ENCODE data around the gene SREBF1.

The SREBF1 gene

DNA sequence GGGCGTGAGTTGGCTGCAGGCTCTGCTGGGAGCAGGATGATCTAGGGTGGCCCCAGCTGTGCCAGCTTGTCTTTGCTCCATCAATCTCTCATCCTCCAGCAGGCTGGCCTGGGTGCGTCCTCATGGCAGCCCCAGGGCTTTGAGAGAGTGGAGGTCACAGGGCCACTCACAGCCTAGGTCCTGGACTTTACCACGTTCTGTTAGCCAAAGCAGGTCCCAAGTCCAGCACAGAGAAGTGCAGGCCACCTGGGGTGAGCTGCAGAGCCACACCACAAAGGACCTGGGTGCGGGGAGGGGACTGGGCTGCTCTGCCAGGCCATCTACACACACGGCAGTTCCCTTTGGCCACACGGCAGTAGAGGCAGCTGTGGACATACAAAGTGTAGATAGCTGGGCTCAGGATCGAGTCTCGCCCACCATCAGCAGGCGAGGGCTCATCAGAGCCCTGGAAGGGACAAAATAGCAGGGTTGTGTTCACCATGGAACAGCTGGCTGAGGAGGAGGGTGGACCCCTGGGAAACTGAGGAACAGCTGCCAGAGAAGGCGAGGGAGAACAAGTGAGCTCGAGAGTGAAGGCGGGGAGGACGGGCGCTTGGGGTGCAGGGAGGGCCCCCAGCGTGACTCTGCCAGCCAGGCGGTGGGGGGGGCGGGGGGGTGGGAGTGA is 30.0 kb downstream of the SREBF1 start:
- ChIA-PET CTCF (interaction anchor here (1.5 kb wide), 2 partner anchors 8 to 227 kb away, joined by 3 to 5 read pairs; no protein-coding TSS in a partner anchor), POLR2A (no interaction called here)
- no peak overlapping the region for H3K4me3 ChIP-seq (ENCODE audit: low read depth, low read length)
- no peak for DNase-seq (ENCODE audit: low read depth, low spot score)
- TF ChIP-seq, protein P1, sequence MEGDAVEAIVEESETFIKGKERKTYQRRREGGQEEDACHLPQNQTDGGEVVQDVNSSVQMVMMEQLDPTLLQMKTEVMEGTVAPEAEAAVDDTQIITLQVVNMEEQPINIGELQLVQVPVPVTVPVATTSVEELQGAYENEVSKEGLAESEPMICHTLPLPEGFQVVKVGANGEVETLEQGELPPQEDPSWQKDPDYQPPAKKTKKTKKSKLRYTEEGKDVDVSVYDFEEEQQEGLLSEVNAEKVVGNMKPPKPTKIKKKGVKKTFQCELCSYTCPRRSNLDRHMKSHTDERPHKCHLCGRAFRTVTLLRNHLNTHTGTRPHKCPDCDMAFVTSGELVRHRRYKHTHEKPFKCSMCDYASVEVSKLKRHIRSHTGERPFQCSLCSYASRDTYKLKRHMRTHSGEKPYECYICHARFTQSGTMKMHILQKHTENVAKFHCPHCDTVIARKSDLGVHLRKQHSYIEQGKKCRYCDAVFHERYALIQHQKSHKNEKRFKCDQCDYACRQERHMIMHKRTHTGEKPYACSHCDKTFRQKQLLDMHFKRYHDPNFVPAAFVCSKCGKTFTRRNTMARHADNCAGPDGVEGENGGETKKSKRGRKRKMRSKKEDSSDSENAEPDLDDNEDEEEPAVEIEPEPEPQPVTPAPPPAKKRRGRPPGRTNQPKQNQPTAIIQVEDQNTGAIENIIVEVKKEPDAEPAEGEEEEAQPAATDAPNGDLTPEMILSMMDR (IDR thresholded peaks at IDR 0.05; ENCODE audit: insufficient read depth, low read length, missing control alignments): no peak

DNA sequence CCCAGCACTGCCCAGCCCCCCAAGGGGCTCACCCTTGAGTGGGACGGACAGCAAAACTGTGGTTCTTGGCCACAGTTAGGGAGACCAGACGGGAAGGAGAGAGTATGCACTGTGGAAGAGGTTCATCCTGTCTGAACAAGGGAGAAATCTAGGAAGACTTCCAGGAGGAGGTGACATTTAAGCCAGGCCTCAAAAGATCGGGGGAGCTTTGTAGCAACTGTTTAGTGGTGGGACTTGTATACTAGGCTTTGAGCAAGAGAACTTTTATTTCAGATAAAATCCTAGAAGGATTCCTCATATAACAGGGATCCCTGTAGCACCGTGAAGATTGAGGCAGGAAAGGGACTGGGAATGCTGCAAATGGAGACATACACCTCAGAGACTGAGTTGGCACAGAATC is 30.8 kb downstream of the SREBF1 start:
- CTCF ChIA-PET: interaction anchor here (1.4 to 1.6 kb wide), 3 partner anchors 9 to 228 kb away, joined by 3 to 5 read pairs (median 3); no protein-coding TSS in a partner anchor

DNA sequence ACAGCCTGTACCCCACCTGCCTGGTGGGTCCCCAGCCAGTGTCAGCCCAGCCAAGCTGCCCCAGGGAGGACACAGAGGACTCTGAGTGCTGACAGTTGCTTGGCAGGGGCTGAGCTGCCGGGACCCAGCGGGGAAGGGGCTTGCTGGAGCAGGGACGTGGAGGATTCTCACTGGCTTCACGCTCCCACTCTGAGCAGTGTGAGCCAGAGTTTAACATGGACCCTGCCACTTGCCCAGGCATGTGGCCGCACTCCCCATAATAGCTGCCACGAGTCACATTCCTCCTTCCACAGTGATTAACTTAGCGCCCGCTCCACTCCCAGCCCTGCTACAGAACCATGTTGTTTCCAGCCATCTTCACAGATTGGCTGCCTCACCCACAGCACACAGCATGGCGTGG is 31.2 kb downstream of the SREBF1 start:
- DNase-seq (ENCODE audit: low read depth, low spot score): no peak
- TF ChIP-seq, protein P1 (IDR thresholded peaks at IDR 0.05; ENCODE audit: insufficient read depth, low read length, missing control alignments): no peak
- H3K4me3 ChIP-seq (ENCODE audit: low read depth, low read length): no peak overlapping the region
- CTCF ChIA-PET: interaction anchor here (1.2 to 1.6 kb wide), 4 partner anchors 8 to 228 kb away, joined by 3 to 6 read pairs (median 4); no protein-coding TSS in a partner anchor
- POLR2A ChIA-PET: no interaction called here

More for the DNA sequence above, 30.8 kb downstream of the SREBF1 start:
- TF ChIP-seq, protein P1 (IDR thresholded peaks at IDR 0.05; ENCODE audit: insufficient read depth, low read length, missing control alignments): no peak
- no peak overlapping the region for H3K4me3 ChIP-seq (ENCODE audit: low read depth, low read length)
- POLR2A ChIA-PET: no interaction called here
- no peak for DNase-seq (ENCODE audit: low read depth, low spot score)

DNA sequence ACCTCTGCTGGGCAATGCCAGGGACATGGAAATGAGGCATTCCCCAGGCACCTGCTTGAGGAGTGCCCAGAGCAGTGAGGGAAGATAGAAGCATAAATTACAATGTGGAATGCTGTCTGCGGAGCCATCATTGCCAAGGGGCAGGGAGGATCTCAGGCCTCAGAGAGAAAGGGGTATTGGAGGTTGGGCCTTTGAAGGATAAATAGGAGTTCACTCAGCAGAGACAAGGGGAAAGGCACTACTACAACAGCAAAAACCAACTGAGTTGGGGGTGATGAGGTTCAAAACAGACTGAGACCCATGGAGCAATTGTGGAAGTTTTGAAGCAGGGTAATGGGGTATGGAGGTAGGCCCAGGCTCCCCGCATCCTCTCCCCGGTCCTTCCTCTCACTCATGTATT is 32.8 kb downstream of the SREBF1 start:
- POLR2A ChIA-PET: no interaction called here
- CTCF ChIA-PET: interaction anchor here (1.0 kb wide), 1 partner anchor 449 kb away, joined by 3 read pairs; no protein-coding TSS in a partner anchor
- no peak overlapping the region for H3K4me3 ChIP-seq (ENCODE audit: low read depth, low read length)
- TF ChIP-seq, protein P1 (IDR thresholded peaks at IDR 0.05; ENCODE audit: insufficient read depth, low read length, missing control alignments): no peak
- DNase-seq (ENCODE audit: low read depth, low spot score): no peak

DNA sequence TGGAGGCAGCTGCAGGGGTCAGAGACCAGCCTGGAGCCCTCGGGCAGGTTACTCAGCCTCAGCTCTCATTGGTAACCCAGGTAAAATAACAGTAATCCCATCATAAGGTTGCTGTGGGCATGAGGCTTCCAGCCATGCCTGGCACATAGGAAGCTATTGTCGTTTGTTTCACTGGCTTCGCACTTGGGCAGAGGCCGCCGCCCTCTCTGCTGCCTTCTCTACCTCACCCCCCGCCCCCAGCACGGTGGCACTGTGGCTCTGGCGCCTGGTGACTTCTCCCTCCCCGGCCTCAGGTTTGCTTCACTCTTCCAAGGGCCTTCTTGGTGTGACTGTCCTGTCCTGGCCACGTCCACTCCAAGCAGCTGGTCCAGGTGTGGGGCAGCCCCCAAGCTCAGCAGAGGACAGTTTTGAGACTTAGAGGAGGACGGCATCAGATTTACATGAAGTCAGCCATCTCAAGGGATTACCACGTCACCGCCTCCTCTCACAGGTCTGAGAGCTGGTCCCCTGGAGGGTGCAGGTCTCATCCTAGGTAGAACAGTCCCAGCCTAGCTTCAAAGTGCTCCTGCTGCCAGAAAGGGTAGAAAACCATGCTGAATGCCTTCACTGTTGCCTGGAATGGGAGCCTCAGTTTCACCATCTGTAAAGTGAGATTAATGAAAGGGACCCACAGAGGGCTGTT is 34.8 kb downstream of the SREBF1 start:
- no peak for DNase-seq (ENCODE audit: low read depth, low spot score)
- POLR2A ChIA-PET: no interaction called here
- TF ChIP-seq, protein P1 (IDR thresholded peaks at IDR 0.05; ENCODE audit: insufficient read depth, low read length, missing control alignments): no peak
- CTCF ChIA-PET: interaction anchor here (1.1 to 2.4 kb wide), 5 partner anchors 10 to 122 kb away, joined by 3 to 16 read pairs (median 4); no protein-coding TSS in a partner anchor
- H3K4me3 ChIP-seq (ENCODE audit: low read depth, low read length): no peak overlapping the region

DNA sequence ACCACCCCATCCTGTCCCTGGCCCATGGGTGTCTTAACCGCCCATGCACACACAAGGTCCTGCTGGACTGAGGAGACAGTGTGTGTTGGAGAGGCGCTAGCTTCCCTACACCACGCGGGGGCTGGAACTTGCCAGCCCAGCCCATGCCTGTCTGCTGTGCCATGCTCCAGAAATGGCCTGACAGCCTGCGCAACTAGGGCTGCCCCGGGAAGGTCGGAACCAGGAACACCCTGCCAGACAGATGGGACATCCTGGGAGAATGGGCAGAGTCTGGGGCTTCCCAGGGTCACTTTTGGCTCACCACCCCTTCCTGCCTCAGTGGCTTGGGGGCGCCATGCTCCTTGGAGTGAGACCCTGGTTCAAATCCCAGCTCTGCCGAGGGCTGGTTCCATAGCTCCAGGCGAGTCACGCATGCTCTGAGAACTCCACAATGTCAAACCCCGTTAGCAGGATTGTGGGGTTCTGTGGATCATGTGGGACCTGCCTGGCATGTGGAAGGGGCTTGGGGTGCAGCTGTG is 36.2 kb downstream of the SREBF1 start:
- ChIA-PET POLR2A (no interaction called here), CTCF (interaction anchor here (1.4 to 2.4 kb wide), 3 partner anchors 8 to 120 kb away, joined by 3 to 16 read pairs (median 6); no protein-coding TSS in a partner anchor)
- no peak for DNase-seq (ENCODE audit: low read depth, low spot score)
- TF ChIP-seq, protein P1 (IDR thresholded peaks at IDR 0.05; ENCODE audit: insufficient read depth, low read length, missing control alignments): no peak
- no peak overlapping the region for H3K4me3 ChIP-seq (ENCODE audit: low read depth, low read length)

All from AG04449 (cell line).